Pancreas (tissue), 10 donors: ENCODE measurements around the gene RAD17. TPM values are rescaled to one million over a fixed set of nuclear protein-coding genes. Genes with fewer than 3 reads are reported as not detected.
"Not testable (repeated sequence)": the region's sequence is repeated elsewhere in the genome, so short reads cannot be mapped to it uniquely, and the experiment has no call there.

Experiments
- ATAC-seq, 4 donors: fragments of 200-7000 bp; cut with Tn5 transposase; one replicate each; pipeline versions ENCODE4 v1.8.0 to v1.9.1; 2020; ENCODE audit warnings: mild to moderate bottlenecking in 4 of 4, moderate library complexity in 4 of 4
- DNase-seq, 6 donors: peaks; one replicate each; pipeline ENCODE4 v3.0.0-alpha.2; 2020
- FAIRE-seq: peaks from 2 replicates; lab custom pipeline; 2012; peaks lifted over from hg19 to GRCh38; lab: Jason Lieb, UNC
- H3K27ac ChIP-seq, 4 donors: fragments of 200-600 bp; sonication (generic); 1 replicate in 3 of 4; 2 replicates in 1 of 4; pipeline versions ENCODE4 v1.5.0 to v1.8.0; 2020
- H3K27me3 ChIP-seq, 4 donors: fragments of 200-600 bp; one replicate each; pipeline ENCODE4 v1.8.0; 2021
- H3K36me3 ChIP-seq, 3 donors: fragments of 200-600 bp; sonication (generic) in 1 of 3; one replicate each; pipeline versions ENCODE4 v1.5.0 to v1.8.0; 2020 to 2021
- H3K4me1 ChIP-seq, 3 donors: fragments of 200-600 bp; one replicate each; pipeline ENCODE4 v1.8.0; 2021
- H3K4me3 ChIP-seq, 4 donors: fragments of 200-600 bp; sonication (generic) in 2 of 4; one replicate each; pipeline versions ENCODE4 v1.5.0 to v1.8.0; 2020 to 2021
- H3K9me3 ChIP-seq, 4 donors: fragments of 200-600 bp; one replicate each; pipeline ENCODE4 v1.8.0; 2021
- CTCF ChIP-seq, 4 donors: fragments of 200-600 bp; sonication (generic) in 3 of 4; IDR thresholded peaks; one replicate each; pipeline versions ENCODE4 v1.5.0 to v1.8.0; 2021; ENCODE audit warnings: antibody characterized with exemption in 4 of 4
- WGBS, 2 donors: extraction: QIAGEN DNeasy Blood & Tissue Kit; methylation state at CpG; one replicate each; pipeline ENCODE4 v1.1.7; 2013; 5-methylcytosine and 5-hydroxymethylcytosine counted together
- intact Hi-C, 3 donors: fragments of 100-400 bp; cut with DNase I; formaldehyde crosslinking; loops; one replicate each; pipeline versions ENCODE4 v1.11.1 to v1.14.2; 2022
- polyA plus RNA-seq, 2 donors: library from polyadenylated mRNA; stranded (reverse); fragments of 200-250 nt; gene quantifications; one replicate each; pipeline ENCODE4 v1.2.3, GENCODE V29; 2013
- total RNA-seq, 6 donors: library from RNA; stranded (reverse); fragmentation: NEBNext Ultra II Directional in 4 of 6; extraction: Animal tissue kit (Norgen Biotek cat#: 25700) in 4 of 6; gene quantifications; one replicate each; pipeline versions ENCODE4 v1.2.1 to v1.2.4, GENCODE V29; 2021 to 2023
- donor health status: healthy with polysubstance abuse.
- donor health status: DM: no; HTN: no; CAD: no; lungs with moderate emphysema.
- donor health status: DM: no; HTN: no; CAD: no.
- donor health status: control.
- donor health status: control.
- donor health status: Bipolar disorder and iron deficiency.
- donor health status: DM: yes; HTN: yes; CAD: no.
- donor health status: DM: no; HTN: no; CAD: no.
- donor health status: DM: no; HTN: no; CAD: no.
- donor health status: DM: yes; HTN: yes; CAD: no.

RAD17 gene
- total and polyA plus RNA-seq, 8 donors, result 8.0 to 16.8 (median 11.3) TPM

GRCh38 chr5:69416699-69417098 lies 47.1 kb downstream of the RAD17 start:
- no peak for TF ChIP-seq CTCF (IDR thresholded peaks at IDR 0.05)
- Histone ChIP-seq H3K4me3 (peak overlapping the region in 3 of 4 donors; percentile 59 to 66 (median 60)), H3K27ac (peak overlapping the region in 3 of 4 donors; percentile 86 to 91 (median 90)), H3K9me3 (no peaks in the 10 kb centered on the region), H3K27me3 (no peaks in the 10 kb centered on the region), H3K36me3 (peaks cover 0 to 14% (median 0%) of the 10 kb centered on the region in 3 donors), H3K4me1 (peaks cover 0 to 18% (median 4%) of the 10 kb centered on the region in 3 donors)
- intact Hi-C loops, result loop anchor here in 1 of 3 donors (5.0 kb wide), 1 partner anchor 36 kb away; no protein-coding TSS in a partner anchor
- FAIRE-seq, result no peak
- no peak for ATAC-seq
- no peak for DNase-seq

GRCh38 chr5:69418554-69418953 lies 48.9 kb downstream of the RAD17 start:
- WGBS, 2 donors, result 96 to 97% methylated on average over 3 of the region's 3 CpGs
- intact Hi-C loops, result loop anchor here in 1 of 3 donors (5.0 kb wide), 1 partner anchor 34 kb away; no protein-coding TSS in a partner anchor
- H3K4me1 ChIP-seq, result peaks cover 0 to 18% (median 4%) of the 10 kb centered on the region in 3 donors
- DNase-seq, result no peak
- TF ChIP-seq CTCF (IDR thresholded peaks at IDR 0.05), result no peak
- no peaks in the 10 kb centered on the region for H3K27me3 ChIP-seq
- no peaks in the 10 kb centered on the region for H3K9me3 ChIP-seq
- H3K4me3 ChIP-seq, result no peak overlapping the region
- no peak for ATAC-seq
- no peak overlapping the region for H3K27ac ChIP-seq
- FAIRE-seq, result no peak
- peaks cover 0 to 14% (median 0%) of the 10 kb centered on the region in 3 donors for H3K36me3 ChIP-seq

GRCh38 chr5:69431424-69432303 lies 62.0 kb downstream of the RAD17 start:
- no peak for TF ChIP-seq CTCF (IDR thresholded peaks at IDR 0.05)
- ATAC-seq (no peak), DNase-seq (no peak), FAIRE-seq (no peak)
- Histone ChIP-seq H3K4me1 (no peaks in the 10 kb centered on the region), H3K9me3 (no peaks in the 10 kb centered on the region), H3K27ac (no peak overlapping the region), H3K27me3 (no peaks in the 10 kb centered on the region), H3K36me3 (peaks cover 0 to 18% (median 0%) of the 10 kb centered on the region in 3 donors), H3K4me3 (no peak overlapping the region)
- 85 to 88% methylated on average over 11 of the region's 11 CpGs for WGBS, 2 donors
- intact Hi-C loops, result no loop called here

- H3K27ac ChIP-seq, result no peak overlapping the region
- no peaks in the 10 kb centered on the region for H3K9me3 ChIP-seq
- no peaks in the 10 kb centered on the region for H3K27me3 ChIP-seq
- peaks cover 0 to 18% (median 0%) of the 10 kb centered on the region in 3 donors for H3K36me3 ChIP-seq
- H3K4me1 ChIP-seq, result peaks cover 0 to under 1% (median 0%) of the 10 kb centered on the region in 3 donors
- no peak for FAIRE-seq
- intact Hi-C loops, result no loop called here
- H3K4me3 ChIP-seq, result no peak overlapping the region
- no peak for DNase-seq
- WGBS, 2 donors, result 85 to 86% methylated on average over 8 of the region's 8 CpGs
- no peak for TF ChIP-seq CTCF (IDR thresholded peaks at IDR 0.05)
- no peak for ATAC-seq
Measured at GRCh38 chr5:69432412-69433206, 63.0 kb downstream of the RAD17 start.

- peaks cover 0 to 19% (median 0%) of the 10 kb centered on the region in 3 donors for H3K36me3 ChIP-seq
- DNase-seq, H3K27ac ChIP-seq, FAIRE-seq, H3K4me1 ChIP-seq, ATAC-seq, H3K9me3 ChIP-seq, H3K27me3 ChIP-seq, intact Hi-C loops, H3K4me3 ChIP-seq: not testable (repeated sequence)
- WGBS, 2 donors, result 93 to 97% methylated on average over 5 of the region's 5 CpGs
Measured at GRCh38 chr5:69435276-69435884, 65.8 kb downstream of the RAD17 start.
